SH-SY5Y (cell line): Measurements from ENCODE around the gene FUOM.

Source experiments
- GATA2 ChIP-seq: IDR thresholded peaks from 2 replicates; pipeline ENCODE4 v1.6.1; 2011; ENCODE audit warnings: mild to moderate bottlenecking, low read depth, low read length
- GATA3 ChIP-seq: IDR thresholded peaks from 2 replicates; pipeline ENCODE4 v1.6.1; 2011; ENCODE audit warnings: low read depth, mild to moderate bottlenecking, low read length, moderate library complexity

- TF ChIP-seq GATA2 = no peak
- TF ChIP-seq GATA3 = no peak
Measured at GRCh38 chr10:133308421-133309099, 49.3 kb downstream of the FUOM start, which contains the start of the genes TUBGCP2 and ZNF511.
